ENCODE data around the gene YPEL3.

YPEL3 gene

GRCh38 chr16:30083216-30084055 lies 12.6 kb downstream of the YPEL3 start:
- TF ChIP-seq, protein P1, sequence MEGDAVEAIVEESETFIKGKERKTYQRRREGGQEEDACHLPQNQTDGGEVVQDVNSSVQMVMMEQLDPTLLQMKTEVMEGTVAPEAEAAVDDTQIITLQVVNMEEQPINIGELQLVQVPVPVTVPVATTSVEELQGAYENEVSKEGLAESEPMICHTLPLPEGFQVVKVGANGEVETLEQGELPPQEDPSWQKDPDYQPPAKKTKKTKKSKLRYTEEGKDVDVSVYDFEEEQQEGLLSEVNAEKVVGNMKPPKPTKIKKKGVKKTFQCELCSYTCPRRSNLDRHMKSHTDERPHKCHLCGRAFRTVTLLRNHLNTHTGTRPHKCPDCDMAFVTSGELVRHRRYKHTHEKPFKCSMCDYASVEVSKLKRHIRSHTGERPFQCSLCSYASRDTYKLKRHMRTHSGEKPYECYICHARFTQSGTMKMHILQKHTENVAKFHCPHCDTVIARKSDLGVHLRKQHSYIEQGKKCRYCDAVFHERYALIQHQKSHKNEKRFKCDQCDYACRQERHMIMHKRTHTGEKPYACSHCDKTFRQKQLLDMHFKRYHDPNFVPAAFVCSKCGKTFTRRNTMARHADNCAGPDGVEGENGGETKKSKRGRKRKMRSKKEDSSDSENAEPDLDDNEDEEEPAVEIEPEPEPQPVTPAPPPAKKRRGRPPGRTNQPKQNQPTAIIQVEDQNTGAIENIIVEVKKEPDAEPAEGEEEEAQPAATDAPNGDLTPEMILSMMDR (conservative IDR thresholded peaks at IDR 0.05), result no peak
- TF ChIP-seq ZFX (IDR thresholded peaks at IDR 0.05), result no peak
- no peak overlapping the region for H3K27ac ChIP-seq

GRCh38 chr16:30082545-30083090 lies 13.4 kb downstream of the YPEL3 start:
- TF ChIP-seq, protein P1 (conservative IDR thresholded peaks at IDR 0.05), result no peak; the same call in 1 of the 2 replicates
- TF ChIP-seq ZFX (IDR thresholded peaks at IDR 0.05), result no peak
- H3K27ac ChIP-seq, result no peak overlapping the region

DNA sequence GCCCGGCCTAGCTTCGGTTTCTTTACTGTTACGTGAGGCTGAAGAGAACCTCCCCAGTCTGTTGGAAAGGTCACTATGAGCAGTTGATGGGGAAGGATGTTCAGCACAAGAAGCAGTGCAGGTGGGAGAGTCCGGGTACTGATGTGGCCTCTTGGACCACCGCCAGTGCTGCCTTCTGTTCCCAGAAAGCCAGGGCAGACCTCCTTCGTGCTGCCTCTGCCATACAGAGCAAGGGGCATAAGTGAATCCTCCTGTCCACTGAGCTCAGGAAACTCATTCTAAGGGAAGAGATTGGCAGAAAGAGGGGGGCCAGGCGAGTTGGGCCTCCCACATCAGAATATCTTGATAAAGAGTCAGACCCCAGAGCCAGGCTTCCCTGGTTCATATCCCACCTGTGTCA lies 16.5 kb downstream of the YPEL3 start:
- H3K27ac ChIP-seq, result no peak overlapping the region

DNA sequence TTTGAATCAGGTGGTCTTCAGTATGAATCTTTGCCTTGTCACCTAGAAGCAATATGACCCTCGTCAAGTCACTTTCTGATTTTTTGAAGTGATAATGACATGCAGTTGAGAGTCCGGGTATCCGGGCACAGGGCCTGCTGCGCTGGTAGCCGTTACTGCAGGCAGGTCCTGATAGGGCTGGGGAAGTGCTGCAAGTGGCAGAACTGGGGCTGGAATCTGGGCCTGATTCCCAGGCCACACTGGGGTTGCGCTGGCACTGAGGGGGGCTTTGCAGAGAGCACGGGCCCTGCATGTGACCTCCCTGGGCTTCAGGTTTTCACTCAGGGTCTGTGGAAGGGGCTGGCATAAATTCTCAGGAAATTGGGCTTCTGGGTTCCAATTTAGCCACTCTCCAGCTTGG lies 17.3 kb downstream of the YPEL3 start:
- no peak overlapping the region for H3K27ac ChIP-seq
- TF ChIP-seq, protein P1 (conservative IDR thresholded peaks at IDR 0.05), result no peak

More for the DNA sequence above, 16.5 kb downstream of the YPEL3 start:
- TF ChIP-seq, protein P1 (conservative IDR thresholded peaks at IDR 0.05), result no peak
- TF ChIP-seq ZFX (IDR thresholded peaks at IDR 0.05), result no peak

- no peak for TF ChIP-seq ZFX (IDR thresholded peaks at IDR 0.05)
- TF ChIP-seq, protein P1 (conservative IDR thresholded peaks at IDR 0.05), result no peak
Measured at GRCh38 chr16:30077656-30078055, 18.4 kb downstream of the YPEL3 start.

DNA sequence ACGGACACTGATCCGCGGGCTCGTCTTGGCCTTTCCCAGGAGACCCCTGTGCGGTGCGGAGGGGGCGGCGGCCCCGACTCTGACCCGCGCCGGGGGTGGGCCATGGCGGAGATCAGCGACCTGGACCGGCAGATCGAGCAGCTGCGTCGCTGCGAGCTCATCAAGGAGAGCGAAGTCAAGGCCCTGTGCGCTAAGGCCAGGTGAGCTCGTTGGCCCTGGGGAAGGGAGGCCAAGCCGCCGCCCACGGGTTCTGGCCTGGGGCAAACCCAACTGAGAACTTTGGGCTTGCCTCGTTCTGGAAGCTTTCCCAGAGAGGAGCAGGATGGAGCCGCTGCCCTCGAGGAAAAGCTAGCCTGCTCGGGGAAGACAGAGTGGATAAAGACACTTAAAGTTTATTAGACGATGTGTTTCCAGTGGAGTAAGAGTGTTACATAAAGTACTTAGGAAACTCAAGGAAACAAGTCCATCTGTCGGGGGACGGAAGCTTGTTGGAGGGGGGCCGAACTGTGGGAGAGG lies 19.7 kb downstream of the YPEL3 start:
- H3K27ac ChIP-seq, result peak overlapping the region; percentile 92
- 0 out of 2 replicates have a peak, but pooled peaks have one; percentile 27 for TF ChIP-seq ZFX (IDR thresholded peaks at IDR 0.05)
- TF ChIP-seq, protein P1 (conservative IDR thresholded peaks at IDR 0.05), result no peak

More at GRCh38 chr16:30077656-30078055, 18.4 kb downstream of the YPEL3 start:
- H3K27ac ChIP-seq, result no peak overlapping the region

All from C4-2B (cell line).